ENCODE results near the gene CKM.
"Not testable (repeated sequence)": the region's sequence is repeated elsewhere in the genome, so short reads cannot be mapped to it uniquely, and the experiment has no call there.

The CKM gene

DNA sequence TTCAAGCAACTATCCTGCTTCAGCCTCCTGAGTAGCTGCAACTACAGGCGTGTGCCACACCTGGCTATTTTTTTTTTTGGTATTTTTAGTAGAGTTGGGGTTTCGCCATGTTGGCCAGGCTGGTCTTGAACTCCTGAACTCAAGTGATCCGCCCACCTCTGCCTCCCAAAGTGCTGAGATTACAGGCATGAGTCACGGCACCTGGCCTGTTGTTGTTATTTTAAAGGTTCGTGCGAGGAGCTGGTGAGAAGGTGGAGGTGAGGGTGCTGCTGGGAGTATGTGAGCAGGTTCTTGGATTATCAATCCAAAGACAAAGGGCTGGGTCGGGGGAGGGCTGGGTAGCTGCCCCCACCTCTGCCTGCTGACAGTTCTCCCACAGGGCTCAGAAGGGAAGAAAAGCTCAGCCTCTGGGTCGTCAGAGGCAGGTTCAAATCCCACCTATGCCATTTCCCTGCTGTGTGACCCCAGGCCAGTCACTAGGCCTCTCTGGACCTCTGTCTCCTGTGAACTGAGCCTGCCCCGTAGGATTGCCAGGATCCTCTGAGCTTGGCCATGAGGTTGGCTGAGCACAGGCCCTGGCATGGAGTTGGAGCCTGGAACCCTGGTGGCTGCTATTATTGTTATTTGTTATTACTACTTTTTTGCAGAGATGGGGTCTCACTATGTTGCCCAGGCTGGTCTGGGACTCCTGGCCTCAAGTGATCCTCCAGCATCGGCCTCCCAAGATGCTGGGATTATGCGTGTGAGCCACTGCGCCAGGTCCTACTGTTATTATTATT, 1.5 kb downstream of the CKM start:
- DNase-seq (ENCODE audit: low spot score): no peak

DNA sequence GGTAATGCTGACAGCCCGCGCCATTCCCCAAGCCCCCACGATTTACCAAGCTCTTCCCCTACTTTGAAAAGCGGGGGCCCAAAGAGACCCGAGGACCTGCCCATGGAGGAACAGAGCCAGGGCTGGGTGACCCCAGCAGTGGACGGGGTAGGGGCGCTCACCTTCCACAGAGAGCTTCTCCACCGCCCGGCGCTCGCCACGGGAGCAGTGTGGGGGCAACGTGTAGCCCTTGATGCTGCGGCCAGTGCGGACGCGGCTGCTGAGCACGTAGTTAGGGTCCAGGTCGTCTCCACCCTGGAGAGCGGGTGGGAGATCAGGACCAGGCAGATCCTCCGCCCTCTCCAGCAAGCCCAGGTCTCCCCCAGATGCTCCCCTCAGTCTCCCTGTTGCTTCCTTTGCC, 7.4 kb downstream of the CKM start:
- no peak for DNase-seq (ENCODE audit: low spot score)

DNA sequence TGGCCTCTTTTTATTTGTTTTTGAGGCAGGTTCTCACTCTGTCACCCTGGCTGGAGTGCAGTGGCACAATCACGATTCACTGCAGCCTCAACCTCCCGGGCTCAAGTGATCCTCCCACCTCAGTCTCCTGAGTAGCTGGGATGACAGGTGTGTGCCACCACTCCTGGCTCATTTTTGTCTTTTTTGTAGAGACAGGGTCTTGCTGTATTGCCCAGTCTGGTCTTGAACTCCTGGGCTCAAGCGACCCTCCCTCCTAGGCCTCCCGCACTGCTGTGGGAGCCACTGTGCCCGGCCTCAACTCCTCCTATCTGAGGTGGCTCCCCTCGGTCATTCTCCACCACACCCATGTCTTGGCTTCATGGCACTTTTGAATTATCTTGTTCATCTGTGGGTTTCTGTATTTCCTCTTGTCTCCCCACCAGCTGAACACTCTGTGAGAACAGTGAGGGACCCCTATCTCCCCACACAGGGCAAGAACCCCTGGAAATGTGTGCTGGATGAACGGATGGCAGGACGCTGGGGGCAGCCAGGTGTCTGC, 7.9 kb downstream of the CKM start:
- no peak for DNase-seq (ENCODE audit: low spot score)

DNA sequence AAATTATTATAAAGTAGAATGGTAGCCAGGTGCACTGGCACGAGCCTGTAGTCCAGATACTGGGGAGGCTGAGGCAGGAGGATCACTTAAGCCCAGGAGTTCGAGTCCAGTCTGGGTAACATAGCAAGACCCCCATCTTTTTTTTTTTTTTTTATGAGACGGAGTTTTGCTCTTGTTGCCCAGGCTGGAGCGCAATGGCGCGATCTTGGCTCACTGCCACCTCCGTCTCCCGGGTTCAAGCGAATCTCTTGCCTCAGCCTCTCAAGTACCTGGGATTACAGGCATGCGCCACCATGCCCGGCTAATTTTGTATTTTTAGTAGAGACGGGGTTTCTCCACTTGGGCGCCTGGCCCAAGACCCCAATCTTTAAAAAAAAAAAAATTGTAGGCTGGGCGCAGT, 10.4 kb downstream of the CKM start:
- DNase-seq (ENCODE audit: low spot score): not testable (repeated sequence)

DNA sequence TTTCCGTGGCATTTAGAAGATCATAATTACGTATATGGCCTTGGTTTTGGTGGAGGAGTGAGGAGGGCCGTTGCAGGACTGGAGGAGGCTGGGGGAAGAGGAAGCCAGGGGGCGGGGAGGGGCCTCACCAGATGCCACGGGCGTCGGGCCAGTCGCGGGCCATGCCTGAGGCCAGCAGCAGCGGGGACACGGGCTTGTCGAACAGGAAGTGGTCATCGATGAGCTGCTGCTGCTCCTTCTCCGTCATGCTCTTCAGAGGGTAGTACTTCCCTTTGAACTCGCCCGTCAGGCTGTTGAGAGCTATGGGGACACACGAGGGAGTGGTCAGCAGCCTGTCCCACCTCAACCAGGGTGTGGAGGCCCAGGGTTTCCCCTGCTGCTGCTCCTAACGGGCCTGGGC, 11.1 kb downstream of the CKM start:
- no peak for DNase-seq (ENCODE audit: low spot score)

DNA sequence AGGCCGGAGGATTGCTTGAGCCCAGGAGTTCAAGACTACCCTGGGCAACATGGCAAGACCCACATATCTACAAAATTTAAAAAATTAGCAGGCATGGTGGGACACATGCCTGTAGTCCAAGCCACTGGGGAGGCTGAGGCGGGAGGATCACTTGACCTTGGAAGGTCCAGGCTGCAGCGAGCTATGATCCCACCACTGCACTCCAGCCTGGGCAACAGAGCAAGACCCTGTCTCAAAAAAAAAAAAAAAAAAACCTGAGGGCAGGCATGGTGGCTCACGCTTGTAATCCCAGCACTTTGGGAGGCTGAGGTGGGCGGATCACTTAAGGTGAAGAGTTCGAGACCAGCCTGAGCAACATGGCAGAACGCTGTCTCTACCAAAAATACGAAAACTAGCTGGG, 13.4 kb downstream of the CKM start:
- not testable (repeated sequence) for DNase-seq (ENCODE audit: low spot score)

DNA sequence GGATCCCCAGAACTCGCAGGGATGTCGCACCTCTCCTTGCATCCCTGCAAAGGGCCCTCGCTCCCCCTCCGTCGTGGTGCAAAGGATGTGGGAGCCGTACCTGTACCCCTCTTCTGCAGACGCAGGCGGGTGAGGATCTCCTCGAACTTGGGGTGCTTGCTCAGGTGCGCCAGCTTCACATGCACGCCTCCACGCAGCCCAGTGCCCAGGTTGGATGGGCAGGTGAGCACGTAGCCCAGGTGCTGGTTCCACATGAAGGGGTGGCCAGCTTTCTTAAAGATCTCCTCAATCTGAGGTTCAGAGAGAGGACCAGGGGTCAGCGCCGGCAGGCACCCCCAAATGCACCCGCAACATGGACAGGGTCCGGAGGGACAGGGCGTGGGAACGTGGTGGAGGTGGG, 15.3 kb downstream of the CKM start:
- no peak for DNase-seq (ENCODE audit: low spot score)

DNA sequence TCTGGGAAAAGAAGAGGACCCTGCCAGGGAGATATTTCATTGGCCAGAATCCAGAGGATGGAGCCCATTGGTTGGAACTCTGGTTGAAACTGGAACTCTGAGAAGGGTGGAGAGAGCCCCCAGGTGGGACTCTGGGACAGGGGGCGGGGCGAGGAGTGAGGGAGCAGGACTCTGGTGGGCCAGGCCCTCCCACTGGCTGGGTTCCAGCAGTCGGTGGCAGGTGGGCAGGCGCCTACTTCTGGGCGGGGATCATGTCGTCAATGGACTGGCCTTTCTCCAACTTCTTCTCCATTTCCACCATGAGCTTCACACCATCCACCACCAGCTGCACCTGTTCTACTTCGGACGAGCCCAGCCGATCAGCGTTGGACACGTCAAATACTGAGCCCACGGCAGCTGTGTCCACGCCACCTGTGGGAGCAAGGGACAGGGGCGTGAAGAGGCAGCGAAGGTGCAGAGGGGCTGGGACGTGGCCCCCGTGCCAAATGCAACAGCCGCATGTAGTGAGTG, 16.1 kb downstream of the CKM start:
- DNase-seq (ENCODE audit: low spot score): no peak

DNA sequence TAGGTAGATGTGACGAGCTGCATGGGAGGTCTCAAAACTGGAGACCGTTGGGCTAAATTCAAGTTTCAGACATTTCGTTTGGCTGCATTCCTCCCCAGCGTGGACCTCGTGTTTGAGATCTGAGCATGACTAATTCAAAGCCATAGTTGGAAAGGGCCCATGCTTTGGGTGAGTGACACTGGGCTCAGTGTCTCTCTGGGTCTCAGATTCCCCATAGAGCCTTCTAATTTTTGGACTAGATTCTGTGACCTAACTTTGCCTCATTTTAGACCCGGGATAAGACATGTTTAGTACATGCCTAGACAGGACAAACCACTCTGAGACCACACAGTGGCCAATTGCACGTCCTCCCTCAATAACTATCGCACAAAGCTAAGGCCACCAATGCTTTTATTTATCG, 16.6 kb downstream of the CKM start:
- DNase-seq (ENCODE audit: low spot score): no peak

DNA sequence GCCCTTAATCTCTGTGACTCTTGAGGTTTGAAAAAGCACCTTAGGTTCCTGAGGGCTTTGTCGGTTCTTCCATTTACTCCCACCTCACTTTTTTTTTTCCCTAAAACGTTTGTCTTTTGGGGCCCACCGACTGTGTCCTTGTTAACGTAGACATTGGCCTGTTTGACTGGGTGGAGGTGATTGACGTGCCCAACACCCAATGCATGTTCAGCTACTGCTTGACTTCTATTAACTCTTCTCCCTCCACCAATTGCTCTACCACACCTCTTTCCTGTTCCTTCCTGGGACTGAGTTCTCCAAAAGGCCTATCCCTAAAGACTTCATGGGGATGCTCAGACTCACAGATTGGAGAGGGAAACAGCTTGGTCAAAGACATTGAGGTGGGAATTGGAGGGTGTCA, 17.3 kb downstream of the CKM start:
- no peak for DNase-seq (ENCODE audit: low spot score)

DNA sequence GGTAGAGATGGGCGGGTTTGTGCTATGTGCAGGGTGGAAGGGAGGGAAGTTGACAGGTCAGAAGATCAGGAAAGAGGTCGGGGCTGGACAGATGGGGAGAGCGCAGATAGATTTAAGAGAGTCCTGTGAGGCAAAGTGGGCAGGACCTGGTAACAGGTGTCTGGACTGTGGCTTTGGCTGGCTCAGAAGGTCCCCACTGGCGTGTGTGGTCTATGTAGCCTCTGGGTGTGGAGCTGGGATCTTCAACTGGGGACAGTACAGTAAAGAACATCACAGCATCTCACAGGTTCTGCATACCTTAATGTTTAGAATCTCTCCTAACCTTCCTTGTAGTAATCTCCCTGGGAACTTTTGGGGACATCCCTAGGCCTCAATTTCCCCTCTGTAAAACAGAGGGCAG, 17.7 kb downstream of the CKM start:
- no peak for DNase-seq (ENCODE audit: low spot score)

DNA sequence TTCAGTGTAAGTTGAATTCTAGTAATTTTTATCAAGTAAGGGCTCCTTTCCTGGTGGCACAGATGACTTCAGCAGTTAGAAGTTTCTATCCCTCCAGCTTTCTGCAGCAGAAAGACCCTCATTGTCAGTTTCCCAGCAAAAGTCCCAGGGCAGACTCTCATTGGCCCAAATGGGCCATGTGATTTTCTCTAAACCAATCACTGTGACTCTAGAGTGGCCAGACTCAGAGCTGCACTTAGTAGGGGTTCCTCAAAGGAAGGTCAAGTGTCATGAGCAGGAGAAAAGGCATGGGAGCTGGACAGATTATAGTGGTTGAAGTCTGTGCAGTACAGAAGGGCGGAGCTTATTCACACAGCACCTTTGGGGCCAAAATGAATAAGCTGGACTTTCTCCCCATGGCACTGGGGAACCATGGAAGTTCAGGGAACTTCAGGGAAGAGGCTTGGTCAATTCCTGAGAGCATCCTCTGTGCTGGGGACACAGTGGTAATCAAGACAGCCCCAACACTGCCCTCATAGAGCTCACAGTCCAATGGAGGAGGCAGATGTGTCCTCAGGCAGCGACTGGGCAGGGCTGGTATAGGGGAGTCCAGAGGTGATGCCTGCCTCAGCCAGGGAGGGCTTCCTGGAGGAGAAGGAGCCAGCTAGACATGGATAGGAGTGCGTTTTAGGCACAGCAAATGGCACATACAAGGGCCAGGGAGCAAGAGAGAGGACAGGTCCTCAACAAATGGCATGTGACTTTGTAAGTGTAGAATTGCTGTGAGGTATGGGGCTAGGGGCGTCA, 18.3 kb downstream of the CKM start:
- no peak for DNase-seq (ENCODE audit: low spot score)

DNA sequence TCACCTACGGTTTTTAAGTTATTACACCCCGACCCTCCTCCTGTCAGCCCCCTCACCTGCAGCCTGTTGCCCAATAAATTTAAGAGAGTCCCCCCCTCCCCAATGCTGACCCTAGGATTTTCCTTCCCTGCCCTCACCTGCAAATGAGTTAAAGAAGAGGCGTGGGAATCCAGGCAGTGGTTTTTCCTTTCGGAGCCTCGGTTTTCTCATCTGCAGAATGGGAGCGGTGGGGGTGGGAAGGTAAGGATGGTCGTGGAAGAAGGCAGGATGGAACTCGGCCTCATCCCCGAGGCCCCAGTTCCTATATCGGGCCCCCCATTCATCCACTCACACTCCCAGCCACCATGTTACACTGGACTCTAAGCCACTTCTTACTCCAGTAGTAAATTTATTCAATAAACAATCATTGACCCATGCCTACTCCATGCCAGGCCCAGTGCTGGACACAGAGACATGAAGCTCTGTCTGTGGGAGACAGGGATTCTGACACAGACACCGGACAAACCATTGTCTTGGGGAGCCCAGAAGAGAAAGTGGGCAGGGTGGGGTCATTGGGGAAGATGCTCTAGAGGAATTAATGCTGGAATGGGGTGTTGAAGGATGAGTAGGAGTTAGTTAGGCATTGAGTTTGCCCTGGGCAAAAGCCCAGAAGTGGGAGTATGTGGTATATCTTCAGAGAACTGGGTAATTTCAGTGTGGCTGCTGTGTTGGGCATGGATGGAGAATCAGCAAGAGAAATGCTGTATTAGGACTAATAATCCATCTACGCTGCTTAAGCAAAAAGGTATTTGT, 19.2 kb downstream of the CKM start:
- no peak for DNase-seq (ENCODE audit: low spot score)

DNA sequence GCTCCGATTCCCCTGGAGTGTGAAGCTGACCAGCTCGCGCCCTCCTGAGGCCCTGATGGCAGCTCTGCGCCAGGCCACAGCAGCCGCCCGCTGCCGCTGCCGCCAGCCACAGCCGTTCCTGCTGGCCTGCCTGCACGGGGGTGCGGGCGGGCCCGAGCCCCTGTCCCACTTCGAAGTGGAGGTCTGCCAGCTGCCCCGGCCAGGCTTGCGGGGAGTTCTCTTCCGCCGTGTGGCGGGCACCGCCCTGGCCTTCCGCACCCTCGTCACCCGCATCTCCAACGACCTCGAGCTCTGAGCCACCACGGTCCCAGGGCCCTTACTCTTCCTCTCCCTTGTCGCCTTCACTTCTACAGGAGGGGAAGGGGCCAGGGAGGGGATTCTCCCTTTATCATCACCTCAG, 20.3 kb downstream of the CKM start:
- no peak for DNase-seq (ENCODE audit: low spot score)

DNA sequence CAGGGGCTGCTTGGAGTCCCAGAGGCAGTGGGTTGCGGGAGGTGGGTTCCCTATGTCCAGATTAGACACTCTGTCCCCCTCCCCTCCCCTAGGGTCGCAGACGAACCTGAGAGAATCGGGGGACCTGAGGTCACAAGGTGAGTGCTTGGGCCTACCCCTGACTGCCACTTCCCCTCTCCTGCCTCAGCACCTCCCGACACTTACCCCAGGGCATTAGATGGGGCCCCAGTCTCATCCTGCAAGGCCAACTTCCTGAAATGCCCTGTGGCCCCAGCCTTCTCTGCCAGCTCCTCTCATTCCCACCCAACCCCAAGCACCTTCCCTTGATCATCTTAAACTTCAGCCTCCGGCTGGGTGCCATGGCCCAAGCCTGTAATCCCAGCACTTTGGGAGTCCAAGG, 23.0 kb downstream of the CKM start:
- no peak for DNase-seq (ENCODE audit: low spot score)

DNA sequence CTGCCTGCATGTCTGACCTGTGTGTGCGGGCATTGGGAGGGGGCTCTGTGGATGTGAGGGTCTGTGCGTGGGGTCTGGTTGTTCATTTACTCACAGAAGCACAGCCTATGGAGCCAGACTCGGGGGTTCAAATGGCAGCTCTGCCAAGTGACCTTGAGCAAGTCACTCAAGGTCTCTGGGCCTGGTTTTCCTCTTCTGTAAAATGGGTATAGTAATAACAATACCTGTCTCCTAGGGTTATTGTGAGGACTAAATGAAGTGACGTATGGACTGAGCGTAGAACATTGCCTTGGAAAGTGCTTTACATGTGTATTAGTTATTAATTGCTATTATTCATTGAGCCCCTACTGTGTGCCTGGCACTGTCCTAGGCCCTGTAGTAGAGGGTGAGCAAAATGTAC, 24.4 kb downstream of the CKM start:
- no peak for DNase-seq (ENCODE audit: low spot score)

DNA sequence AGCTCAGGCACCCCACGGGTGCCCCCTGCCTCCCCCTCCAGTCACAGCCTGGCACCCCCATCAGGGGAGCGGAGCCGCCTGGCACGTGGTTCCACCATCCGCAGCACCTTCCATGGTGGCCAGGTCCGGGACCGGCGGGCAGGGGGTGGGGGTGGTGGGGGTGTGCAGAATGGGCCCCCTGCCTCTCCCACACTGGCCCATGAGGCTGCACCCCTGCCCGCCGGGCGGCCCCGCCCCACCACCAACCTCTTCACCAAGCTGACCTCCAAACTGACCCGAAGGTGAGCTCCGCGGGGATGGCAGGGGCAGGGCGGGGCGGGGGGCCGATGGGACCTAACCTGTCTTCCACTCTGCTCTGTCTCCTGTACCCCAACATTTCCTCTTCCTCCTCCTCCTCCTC, 25.0 kb downstream of the CKM start:
- no peak for DNase-seq (ENCODE audit: low spot score)

DNA sequence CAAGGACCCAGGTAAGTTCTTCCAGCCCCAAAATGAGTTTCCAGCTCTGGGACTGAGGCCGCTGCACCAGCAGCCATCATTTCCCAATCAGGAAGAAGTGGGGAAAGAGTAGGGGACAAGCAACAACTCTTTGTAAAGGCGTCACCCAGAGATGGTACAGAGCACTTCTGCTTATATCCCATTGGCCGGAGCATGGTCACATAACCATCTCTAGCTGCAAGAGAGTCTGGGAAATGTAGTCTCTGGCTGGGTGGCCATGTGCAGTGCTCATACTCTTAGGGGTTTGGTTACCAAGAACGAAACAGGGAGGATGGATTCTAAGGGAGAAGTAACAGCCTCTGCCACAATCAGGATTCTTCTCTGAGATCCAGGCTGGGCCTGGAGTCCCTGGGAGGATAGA, 26.3 kb downstream of the CKM start:
- no peak for DNase-seq (ENCODE audit: low spot score)

DNA sequence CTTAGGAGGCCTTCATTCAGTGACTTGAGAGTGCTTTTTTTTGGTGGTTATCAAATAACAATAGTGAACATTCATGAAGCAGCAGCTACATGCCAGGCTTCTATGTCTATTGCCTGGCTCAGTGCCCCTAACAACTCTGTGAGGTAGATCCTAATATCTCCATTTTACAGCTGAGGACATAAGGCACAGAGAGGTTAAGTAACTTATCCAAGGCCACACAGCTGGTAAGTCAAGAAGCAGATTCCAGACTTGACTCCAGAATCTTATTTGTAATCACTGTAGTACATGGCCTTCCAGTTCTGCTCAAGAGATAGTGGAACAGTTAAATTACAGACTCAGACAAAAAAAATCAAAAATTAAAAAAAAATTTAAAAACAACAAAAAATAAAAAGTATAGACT, 26.8 kb downstream of the CKM start:
- no peak for DNase-seq (ENCODE audit: low spot score)

DNA sequence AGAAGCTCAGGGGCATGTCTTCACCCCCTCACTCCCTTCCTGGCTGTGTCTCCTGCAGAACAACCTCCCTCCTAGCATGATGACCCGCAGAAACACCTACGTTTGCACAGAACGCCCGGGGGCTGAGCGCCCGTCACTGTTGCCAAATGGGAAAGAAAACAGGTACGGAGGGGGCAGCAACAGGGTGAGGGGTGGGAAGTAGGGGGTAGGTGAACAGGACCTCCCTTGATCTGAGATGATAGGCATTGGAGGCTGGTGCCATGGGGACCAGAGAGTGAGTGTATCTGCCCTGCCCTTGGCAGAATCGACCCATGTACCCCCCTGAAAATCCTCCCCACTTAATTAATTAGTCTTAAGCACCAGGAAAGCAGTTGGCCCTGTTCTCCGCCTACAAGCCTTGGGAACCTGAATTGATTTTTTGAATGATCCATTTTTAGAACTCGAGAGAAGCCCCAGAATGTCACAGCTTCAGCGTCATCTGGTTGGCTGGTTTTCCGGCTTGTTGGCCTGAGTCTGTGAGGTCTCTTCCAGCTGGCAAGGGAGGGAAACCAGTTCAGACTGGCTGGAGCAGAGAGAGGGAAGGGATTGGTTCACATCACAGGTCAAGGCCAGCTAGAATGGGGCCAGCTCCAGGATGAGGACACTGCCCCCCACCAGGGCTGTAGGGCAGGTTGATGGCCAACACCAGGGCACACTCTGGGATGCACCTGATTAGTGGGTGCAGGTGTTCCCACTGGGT, 28.2 kb downstream of the CKM start:
- peak; percentile 84 for DNase-seq (ENCODE audit: low spot score)

DNA sequence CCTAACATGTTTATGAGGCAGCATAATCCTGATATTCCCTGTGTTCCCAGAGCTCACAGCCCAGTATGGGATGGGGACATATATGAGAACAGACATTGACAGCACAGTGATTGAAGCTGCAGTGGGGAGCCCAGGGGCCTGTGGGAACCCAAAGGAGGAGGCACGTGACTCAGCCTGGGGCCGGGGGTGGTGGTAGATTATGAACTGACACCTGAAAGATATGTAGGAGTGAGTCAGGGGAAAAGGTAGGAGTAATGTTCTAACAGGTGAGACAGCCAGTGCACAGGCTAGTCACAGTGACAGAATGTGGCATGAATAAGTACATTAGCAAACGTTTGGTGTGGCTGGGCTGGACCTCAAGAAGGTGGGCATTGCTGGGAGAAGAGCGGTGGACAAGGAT, 29.0 kb downstream of the CKM start:
- peak; percentile 78 for DNase-seq (ENCODE audit: low spot score)

DNA sequence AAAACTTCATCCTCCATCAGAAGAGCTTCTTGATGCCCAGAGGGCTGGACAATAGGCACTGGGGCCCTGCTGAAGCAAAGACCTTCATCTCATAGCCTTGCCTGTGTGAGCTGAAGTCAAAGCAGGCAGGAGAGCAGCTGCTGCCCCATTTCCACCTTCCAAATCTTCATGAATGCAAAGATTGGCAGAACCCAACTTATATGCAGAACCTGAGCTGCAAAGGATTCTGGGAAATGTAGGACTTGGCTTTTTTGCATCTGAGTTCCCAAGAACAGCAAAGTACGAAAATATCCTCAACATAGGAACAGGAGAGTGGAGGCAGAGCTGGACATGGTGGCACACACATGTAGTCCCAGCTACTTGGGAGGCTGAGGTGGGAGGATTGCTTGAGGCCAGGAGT, 30.8 kb downstream of the CKM start:
- no peak for DNase-seq (ENCODE audit: low spot score)

Data from putamen (tissue), 1 donor.